GM06990 (cell line): Measurements from ENCODE around the gene WNK2.
"Not testable (repeated sequence)": the region's sequence is repeated elsewhere in the genome, so short reads cannot be mapped to it uniquely, and the experiment has no call there.

Experiments used
- DNase-seq: peaks from one replicate; pipeline ENCODE4 v3.0.0-alpha.2; 2011; ENCODE audit not compliant: insufficient read length; ENCODE audit errors: extremely low read depth
- H3K27me3 ChIP-seq: replicated peaks from 2 replicates; pipeline ENCODE4 v1.6.0; 2011; ENCODE audit warnings: low read length; ENCODE audit not compliant: control insufficient read depth, insufficient read depth
- H3K36me3 ChIP-seq: 2 replicates; pipeline ENCODE4 v1.5.1; 2011; ENCODE audit warnings: low read length; ENCODE audit not compliant: control insufficient read depth, insufficient read depth
- H3K4me3 ChIP-seq: replicated peaks from 2 replicates; pipeline ENCODE4 v1.5.1; 2011; ENCODE audit warnings: low read depth, mild to moderate bottlenecking, control low read depth, low read length
- CTCF ChIP-seq: IDR thresholded peaks from 2 replicates; pipeline ENCODE4 v1.5.1; 2011; ENCODE audit warnings: low read length, control low read depth, mild to moderate bottlenecking, inconsistent platforms; ENCODE audit not compliant: insufficient read depth, poor library complexity, severe bottlenecking

The WNK2 gene

GRCh38 chr9:93355827-93356226 is 171.9 kb downstream of the WNK2 start:
- H3K4me3 ChIP-seq: no peak overlapping the region

GRCh38 chr9:93357649-93358048 is 173.7 kb downstream of the WNK2 start:
- no peak overlapping the region for H3K4me3 ChIP-seq
- no peak for TF ChIP-seq CTCF
- no peaks in the 10 kb centered on the region for H3K27me3 ChIP-seq
- H3K36me3 ChIP-seq: no peaks in the 10 kb centered on the region
- DNase-seq: no peak

More at GRCh38 chr9:93355827-93356226, 171.9 kb downstream of the WNK2 start:
- Histone ChIP-seq H3K27me3 (no peaks in the 10 kb centered on the region), H3K36me3 (no peaks in the 10 kb centered on the region)
- DNase-seq: no peak
- TF ChIP-seq CTCF: no peak

GRCh38 chr9:93359907-93360306 is 176.0 kb downstream of the WNK2 start:
- not testable (repeated sequence) for H3K27me3 ChIP-seq, H3K4me3 ChIP-seq, DNase-seq, H3K36me3 ChIP-seq

- Histone ChIP-seq H3K27me3 (peaks cover 2% of the 10 kb centered on the region; the same call in 1 of the 2 replicates), H3K4me3 (no peak overlapping the region), H3K36me3 (no peaks in the 10 kb centered on the region)
- no peak for DNase-seq
- TF ChIP-seq CTCF: no peak
Observed at GRCh38 chr9:93361995-93362394, 178.1 kb downstream of the WNK2 start.

GRCh38 chr9:93364734-93365426 is 180.9 kb downstream of the WNK2 start:
- H3K36me3 ChIP-seq: no peaks in the 10 kb centered on the region
- no peak overlapping the region for H3K4me3 ChIP-seq
- H3K27me3 ChIP-seq: peaks cover 2% of the 10 kb centered on the region; the same call in 1 of the 2 replicates
- TF ChIP-seq CTCF: no peak
- DNase-seq: no peak

- TF ChIP-seq CTCF: no peak
- DNase-seq: no peak
- Histone ChIP-seq H3K36me3 (no peaks in the 10 kb centered on the region), H3K27me3 (peaks cover 2% of the 10 kb centered on the region), H3K4me3 (no peak overlapping the region)
Observed at GRCh38 chr9:93365427-93366118, 181.6 kb downstream of the WNK2 start.
